ENCODE results near the gene GPR107. TPM values are rescaled to one million over a fixed set of nuclear protein-coding genes. Genes with fewer than 3 reads are reported as not detected.
"Not testable (repeated sequence)": the region's sequence is repeated elsewhere in the genome, so short reads cannot be mapped to it uniquely, and the experiment has no call there.

The GPR107 gene
- 23.5 and 25.6 TPM in 2 replicates for total RNA-seq
- 10.6 and 10.7 TPM in 2 replicates for polyA plus RNA-seq

GRCh38 chr9:130053504-130054324, at the start of gene GPR107:
Gene GPR107, plus strand, starts transcription at chr9:130053906. Its CDS starts 27 bp downstream, at chr9:130053933.
- Histone ChIP-seq H3K4me2 (peak within 1 kb of the TSS; percentile 85), H3K9me3 (ENCODE audit: low read depth) (no peaks in the 10 kb centered on the region), H3K27ac (peak within 1 kb of the TSS; percentile 95), H3K4me1 (ENCODE audit: insufficient read depth) (peaks cover 16% of the 10 kb centered on the region), H4K20me1 (ENCODE audit: insufficient read depth, poor library complexity, severe bottlenecking) (peaks cover 13% of the 10 kb centered on the region), H3K9me2 (replicated peaks; ENCODE audit: insufficient read depth) (no peaks in the 10 kb centered on the region), H3K27me3 (no peaks in the 10 kb centered on the region), H3K4me3 (peak within 1 kb of the TSS; percentile 91), H3K79me2 (peaks cover 62% of the 10 kb centered on the region), H3K36me3 (replicated peaks; ENCODE audit: insufficient read depth, low read depth) (no peaks in the 10 kb centered on the region), H2AFZ (peak within 1 kb of the TSS; percentile 70)
- WGBS (ENCODE audit: low lambda C conversion rate, missing lambda C conversion rate) = 1% methylated on average over 62 of the region's 64 CpGs
- DNase-seq (ENCODE audit: low spot score) = peak; percentile 90
- TF ChIP-seq EZH2phosphoT487 (IDR thresholded peaks at IDR 0.05; ENCODE audit: low read depth, severe bottlenecking, unreplicated experiment) = no peak
- no peak for TF ChIP-seq EZH2 (IDR thresholded peaks at IDR 0.05; ENCODE audit: borderline replicate concordance)
- no peak for TF ChIP-seq CTCF (IDR thresholded peaks at IDR 0.05; ENCODE audit: poor library complexity)

- no peak overlapping the region for H3K4me3 ChIP-seq
- H3K27ac ChIP-seq = no peak overlapping the region
- H2AFZ ChIP-seq = no peak overlapping the region
- H3K4me1 ChIP-seq (ENCODE audit: insufficient read depth) = no peaks in the 10 kb centered on the region
- H4K20me1 ChIP-seq (ENCODE audit: insufficient read depth, poor library complexity, severe bottlenecking) = no peaks in the 10 kb centered on the region
- H3K36me3 ChIP-seq (replicated peaks; ENCODE audit: insufficient read depth, low read depth) = no peaks in the 10 kb centered on the region
- WGBS (ENCODE audit: low lambda C conversion rate, missing lambda C conversion rate) = 98% methylated on average over 8 of the region's 8 CpGs
- no peaks in the 10 kb centered on the region for H3K27me3 ChIP-seq
- no peak for TF ChIP-seq CTCF (IDR thresholded peaks at IDR 0.05; ENCODE audit: poor library complexity)
- TF ChIP-seq EZH2 (IDR thresholded peaks at IDR 0.05; ENCODE audit: borderline replicate concordance) = no peak
- no peak for TF ChIP-seq EZH2phosphoT487 (IDR thresholded peaks at IDR 0.05; ENCODE audit: low read depth, severe bottlenecking, unreplicated experiment)
- no peak overlapping the region for H3K4me2 ChIP-seq
- no peaks in the 10 kb centered on the region for H3K9me3 ChIP-seq (ENCODE audit: low read depth)
- peaks cover 60% of the 10 kb centered on the region for H3K79me2 ChIP-seq
- DNase-seq (ENCODE audit: low spot score) = no peak
- H3K9me2 ChIP-seq (replicated peaks; ENCODE audit: insufficient read depth) = no peaks in the 10 kb centered on the region
Measured at GRCh38 chr9:130003943-130004552, 49.7 kb upstream of the GPR107 start.

DNA sequence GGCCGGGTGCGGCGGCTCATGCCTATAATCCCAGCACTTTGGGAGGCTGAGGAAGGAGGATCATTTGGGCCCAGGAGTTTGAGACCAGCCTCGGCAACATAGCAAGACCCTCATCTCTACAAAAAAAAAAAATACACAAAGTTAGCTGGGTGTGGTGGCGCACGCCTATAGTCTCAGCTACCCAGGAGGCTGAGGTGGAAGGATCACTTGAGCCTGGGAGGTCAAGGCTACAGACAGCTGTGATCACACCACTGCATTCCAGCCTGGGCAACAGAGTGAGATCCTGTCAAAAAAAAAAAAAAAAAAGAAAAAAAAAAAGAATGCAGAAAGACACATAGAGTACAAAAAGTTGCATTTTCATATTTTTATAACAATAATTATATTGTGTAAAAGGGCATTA, 46.8 kb upstream of the GPR107 start:
- peaks cover 69% of the 10 kb centered on the region for H3K79me2 ChIP-seq
- DNase-seq (ENCODE audit: low spot score); H3K9me3 ChIP-seq (ENCODE audit: low read depth); H3K27ac ChIP-seq; H3K4me1 ChIP-seq (ENCODE audit: insufficient read depth); H4K20me1 ChIP-seq (ENCODE audit: insufficient read depth, poor library complexity, severe bottlenecking); H3K4me2 ChIP-seq; H3K9me2 ChIP-seq (replicated peaks; ENCODE audit: insufficient read depth); H3K4me3 ChIP-seq; H2AFZ ChIP-seq; H3K36me3 ChIP-seq (replicated peaks; ENCODE audit: insufficient read depth, low read depth); H3K27me3 ChIP-seq: not testable (repeated sequence)
- WGBS (ENCODE audit: low lambda C conversion rate, missing lambda C conversion rate) = 98% methylated on average over 6 of the region's 6 CpGs

- no peaks in the 10 kb centered on the region for H3K36me3 ChIP-seq (replicated peaks; ENCODE audit: insufficient read depth, low read depth)
- H3K4me1 ChIP-seq (ENCODE audit: insufficient read depth) = no peaks in the 10 kb centered on the region
- H2AFZ ChIP-seq = no peak overlapping the region
- no peak for DNase-seq (ENCODE audit: low spot score)
- TF ChIP-seq EZH2 (IDR thresholded peaks at IDR 0.05; ENCODE audit: borderline replicate concordance) = no peak
- TF ChIP-seq CTCF (IDR thresholded peaks at IDR 0.05; ENCODE audit: poor library complexity) = no peak
- TF ChIP-seq EZH2phosphoT487 (IDR thresholded peaks at IDR 0.05; ENCODE audit: low read depth, severe bottlenecking, unreplicated experiment) = no peak
- no peak overlapping the region for H3K4me3 ChIP-seq
- H3K27me3 ChIP-seq = no peaks in the 10 kb centered on the region
- no peaks in the 10 kb centered on the region for H3K9me3 ChIP-seq (ENCODE audit: low read depth)
- no peak overlapping the region for H3K4me2 ChIP-seq
- 89% methylated on average over 5 of the region's 5 CpGs for WGBS (ENCODE audit: low lambda C conversion rate, missing lambda C conversion rate)
- no peak overlapping the region for H3K27ac ChIP-seq
- peaks cover 73% of the 10 kb centered on the region for H3K79me2 ChIP-seq
- no peaks in the 10 kb centered on the region for H4K20me1 ChIP-seq (ENCODE audit: insufficient read depth, poor library complexity, severe bottlenecking)
- H3K9me2 ChIP-seq (replicated peaks; ENCODE audit: insufficient read depth) = no peaks in the 10 kb centered on the region
Measured at GRCh38 chr9:130008538-130008937, 45.2 kb upstream of the GPR107 start.

GRCh38 chr9:130009546-130009945, 44.2 kb upstream of the GPR107 start:
- H3K36me3 ChIP-seq (replicated peaks; ENCODE audit: insufficient read depth, low read depth); H3K9me3 ChIP-seq (ENCODE audit: low read depth); H3K4me1 ChIP-seq (ENCODE audit: insufficient read depth); DNase-seq (ENCODE audit: low spot score); H3K27me3 ChIP-seq; H2AFZ ChIP-seq; H3K9me2 ChIP-seq (replicated peaks; ENCODE audit: insufficient read depth); H4K20me1 ChIP-seq (ENCODE audit: insufficient read depth, poor library complexity, severe bottlenecking); H3K4me2 ChIP-seq; H3K27ac ChIP-seq; H3K4me3 ChIP-seq: not testable (repeated sequence)
- H3K79me2 ChIP-seq = peaks cover 79% of the 10 kb centered on the region
- 94% methylated on average over 10 of the region's 10 CpGs for WGBS (ENCODE audit: low lambda C conversion rate, missing lambda C conversion rate)

Data from hepatocyte (in vitro differentiated cells).